H1 (cell line): ENCODE results near the gene CDH20. TPM values are rescaled to one million over a fixed set of nuclear protein-coding genes. Genes with fewer than 3 reads are reported as not detected.

Experiments used
- CTCF ChIA-PET: fragments of 300-600 bp; sonication (Branson Sonifier 250); formaldehyde crosslinking; loops from one replicate; lab custom pipeline; 2021; ENCODE audit not compliant: partially characterized antibody; lab: Charles Lee
- POLR2A ChIA-PET: fragments of 300-600 bp; sonication (Branson Sonifier 250); formaldehyde crosslinking; loops from one replicate; lab custom pipeline; 2021; ENCODE audit warnings: inconsistent platforms; ENCODE audit not compliant: partially characterized antibody; lab: Charles Lee
- DNase-seq, 2 experiments: peaks; one replicate each; pipeline versions ENCODE4 v3.0.0 to v3.0.0-alpha.2; 2010 to 2022; ENCODE audit warnings: low spot score in 2 of 2, low read depth in 1 of 2, mixed read lengths in 1 of 2
- FAIRE-seq: peaks from 2 replicates; lab custom pipeline; 2011; peaks lifted over from hg19 to GRCh38; lab: Jason Lieb, UNC
- H2AFZ ChIP-seq: 2 replicates; pipeline ENCODE4 v1.8.1; 2012; ENCODE audit warnings: low read length, inconsistent platforms
- H2AK5ac ChIP-seq: 2 replicates; pipeline ENCODE4 v1.6.1; 2013; ENCODE audit warnings: low read depth, low read length
- H2BK120ac ChIP-seq: replicated peaks from 2 replicates; pipeline ENCODE3; 2013; ENCODE audit warnings: low read depth, low read length, inconsistent platforms
- H2BK12ac ChIP-seq: 2 replicates; pipeline ENCODE4 v1.6.1; 2013; ENCODE audit warnings: low read depth, low read length
- H2BK15ac ChIP-seq: 2 replicates; pipeline ENCODE4 v1.6.1; 2013; ENCODE audit warnings: low read length
- H2BK20ac ChIP-seq: 2 replicates; pipeline ENCODE4 v1.6.1; 2013; ENCODE audit warnings: low read length
- H2BK5ac ChIP-seq: 2 replicates; pipeline ENCODE4 v1.6.1; 2013; ENCODE audit warnings: low read depth, low read length
- H3K14ac ChIP-seq: 2 replicates; pipeline ENCODE4 v1.6.1; 2013; ENCODE audit warnings: inconsistent platforms; ENCODE audit not compliant: insufficient read length
- H3K18ac ChIP-seq: 2 replicates; pipeline ENCODE4 v1.6.1; 2013; ENCODE audit warnings: low read length; ENCODE audit errors: extremely low read depth
- H3K23ac ChIP-seq: 2 replicates; pipeline ENCODE4 v1.6.1; 2013; ENCODE audit warnings: inconsistent platforms; ENCODE audit not compliant: insufficient read length
- H3K23me2 ChIP-seq: 2 replicates; pipeline ENCODE4 v1.6.1; 2013; ENCODE audit warnings: low read depth, low read length
- H3K27ac ChIP-seq: 2 replicates; pipeline ENCODE4 v1.6.1; 2011; ENCODE audit warnings: low read depth, low read length, inconsistent platforms
- H3K27me3 ChIP-seq, 4 experiments: replicated peaks in 1 of 4; 1 replicate in 1 of 4; 2 replicates in 3 of 4; pipeline versions ENCODE4 v1.6.1 to v1.8.1; 2011 to 2013; ENCODE audit warnings: low read length in 3 of 4, mild to moderate bottlenecking in 3 of 4, inconsistent platforms in 2 of 4, mixed read lengths in 2 of 4, moderate library complexity in 1 of 4; ENCODE audit not compliant: control insufficient read depth in 3 of 4, insufficient read depth in 3 of 4; ENCODE audit errors: extremely low read depth in 1 of 4
- H3K36me3 ChIP-seq, 4 experiments: 2 replicates each; pipeline versions ENCODE4 v1.6.1 to v1.8.1; 2011 to 2013; ENCODE audit warnings: mild to moderate bottlenecking in 4 of 4, low read length in 3 of 4, moderate library complexity in 2 of 4, control low read depth in 1 of 4, inconsistent platforms in 1 of 4; ENCODE audit not compliant: insufficient read depth in 4 of 4, control insufficient read depth in 2 of 4
- H3K4ac ChIP-seq: replicated peaks from 2 replicates; pipeline ENCODE3; 2013; ENCODE audit warnings: low read length, low read depth, mixed read lengths, inconsistent platforms; ENCODE audit not compliant: insufficient read length
- H3K4me1 ChIP-seq, 4 experiments: replicated peaks in 1 of 4; 1 replicate in 1 of 4; 2 replicates in 3 of 4; pipeline versions ENCODE4 v1.6.1 to v1.8.1; 2011 to 2013; ENCODE audit warnings: low read length in 3 of 4, inconsistent platforms in 2 of 4, mixed read lengths in 1 of 4; ENCODE audit not compliant: insufficient read depth in 4 of 4, control insufficient read depth in 3 of 4
- H3K4me2 ChIP-seq, 2 experiments: 2 replicates each; pipeline versions ENCODE4 v1.6.1 to v1.8.1; 2011 to 2013; ENCODE audit warnings: low read depth in 2 of 2, low read length in 2 of 2, control low read depth in 1 of 2, inconsistent platforms in 1 of 2, mild to moderate bottlenecking in 1 of 2; ENCODE audit not compliant: insufficient read depth in 1 of 2
- H3K4me3 ChIP-seq, 4 experiments: fragments of 200-600, 300-600 bp in 1 of 4; sonication (generic), shearing (Covaris generic), sonication (Bioruptor Twin) in 1 of 4; 2 replicates each; pipeline versions ENCODE4 v1.5.1 to v1.8.1; 2011 to 2016; ENCODE audit warnings: low read length in 4 of 4, low read depth in 3 of 4, control low read depth in 2 of 4, inconsistent platforms in 2 of 4, mild to moderate bottlenecking in 2 of 4, mixed read lengths in 1 of 4, moderate library complexity in 1 of 4; ENCODE audit not compliant: insufficient read depth in 2 of 4; ENCODE audit errors: extremely low read depth in 1 of 4
- H3K56ac ChIP-seq: replicated peaks from 2 replicates; pipeline ENCODE3; 2013; ENCODE audit warnings: low read depth, mild to moderate bottlenecking, mixed read lengths, low read length, inconsistent platforms; ENCODE audit not compliant: insufficient read length
- H3K79me1 ChIP-seq: 2 replicates; pipeline ENCODE4 v1.6.1; 2013; ENCODE audit warnings: low read depth, low read length, control low read depth
- H3K79me2 ChIP-seq, 2 experiments: 2 replicates each; pipeline versions ENCODE4 v1.6.1 to v1.8.1; 2012 to 2013; ENCODE audit warnings: low read length in 2 of 2, mild to moderate bottlenecking in 2 of 2, inconsistent platforms in 1 of 2; ENCODE audit not compliant: insufficient read depth in 2 of 2, control insufficient read depth in 1 of 2
- H3K9ac ChIP-seq, 4 experiments: replicated peaks in 1 of 4; 1 replicate in 1 of 4; 2 replicates in 3 of 4; pipeline versions ENCODE4 v1.6.1 to v1.8.1; 2011 to 2013; ENCODE audit warnings: low read depth in 3 of 4, low read length in 3 of 4, control low read depth in 2 of 4, mild to moderate bottlenecking in 2 of 4, moderate library complexity in 2 of 4, inconsistent platforms in 1 of 4; ENCODE audit errors: extremely low read depth in 1 of 4
- H3K9me3 ChIP-seq, 2 experiments: 2 replicates each; pipeline versions ENCODE4 v1.6.1 to v1.8.1; 2012 to 2013; ENCODE audit warnings: mild to moderate bottlenecking in 2 of 2, moderate library complexity in 2 of 2, control low read depth in 1 of 2, inconsistent platforms in 1 of 2, low read depth in 1 of 2, low read length in 1 of 2, mixed read lengths in 1 of 2; ENCODE audit not compliant: insufficient read depth in 2 of 2
- H4K20me1 ChIP-seq, 2 experiments: replicated peaks in 1 of 2; 2 replicates each; pipeline versions ENCODE3 to v1.8.1; 2011 to 2013; ENCODE audit warnings: inconsistent platforms in 2 of 2, low read length in 2 of 2, mild to moderate bottlenecking in 1 of 2; ENCODE audit not compliant: insufficient read depth in 2 of 2, control insufficient read depth in 1 of 2
- H4K5ac ChIP-seq: 2 replicates; pipeline ENCODE4 v1.6.1; 2013; ENCODE audit warnings: low read length, low read depth, mixed read lengths, inconsistent platforms; ENCODE audit not compliant: insufficient read length
- H4K8ac ChIP-seq: 2 replicates; pipeline ENCODE4 v1.8.0; 2013; ENCODE audit warnings: mild to moderate bottlenecking, moderate library complexity, low read length, inconsistent platforms; ENCODE audit not compliant: insufficient read depth; ENCODE audit errors: extremely low read depth
- H4K91ac ChIP-seq: replicated peaks from 2 replicates; pipeline ENCODE3; 2013; ENCODE audit warnings: low read length, mixed read lengths, inconsistent platforms; ENCODE audit not compliant: insufficient read length
- ZNF274 ChIP-seq: IDR thresholded peaks from 2 replicates; pipeline ENCODE4 v1.7.0; 2012; ENCODE audit warnings: low read length, borderline replicate concordance; ENCODE audit errors: extremely low read depth
- polyA plus RNA-seq, 7 experiments: library from polyadenylated mRNA; depleted of rRNA in 3 of 7; stranded (reverse) in 5 of 7; unstranded in 2 of 7; fragments of >200 nt in 5 of 7; fragments of 200-250 nt in 2 of 7; gene quantifications; 1 replicate in 5 of 7; 2 replicates in 1 of 7; 4 replicates in 1 of 7; pipeline versions ENCODE4 v1.2.1 to v1.2.3, GENCODE V29; 2011 to 2013; ENCODE audit warnings: missing spikeins in 2 of 7, mixed read lengths in 2 of 7
- total RNA-seq: library from RNA; stranded (reverse); fragmentation: NEBNext Ultra II Directional; extraction: Animal tissue kit (Norgen Biotek cat#: 25700); gene quantifications from 2 replicates; pipeline ENCODE4 v1.2.1, GENCODE V29; 2021

Gene CDH20
- total and polyA plus RNA-seq, 2 of the 8 experiments (the other 6 are each of a cell fraction or from before 2014, with no cell fraction given) = 0.07 to 0.12 TPM

DNA sequence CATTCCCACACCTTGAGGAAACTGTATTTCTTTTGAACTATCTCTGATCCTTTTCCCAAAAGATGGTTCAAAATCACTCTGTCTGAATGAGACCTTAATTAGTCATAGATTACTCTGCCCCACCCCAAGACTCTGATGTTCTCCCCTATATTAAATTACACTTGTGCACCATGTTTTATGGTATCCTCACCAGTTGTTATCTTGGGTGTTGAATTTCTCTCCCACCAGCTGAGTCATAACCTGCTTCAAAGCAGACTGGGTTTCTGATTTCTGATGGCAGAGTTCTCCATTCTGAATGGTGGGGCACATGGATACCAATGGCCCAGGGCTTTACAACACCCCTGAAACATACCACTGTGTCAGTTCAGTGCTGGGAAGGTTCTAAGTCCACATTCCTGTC lies 15.0 kb downstream of the CDH20 start:
- ChIA-PET CTCF (interaction anchor here (1.3 kb wide), 1 partner anchor 155 kb away, joined by 4 read pairs; no protein-coding TSS in a partner anchor), POLR2A (interaction anchor here (0.6 kb wide), 1 partner anchor 17 kb away, joined by 4 read pairs; no protein-coding TSS in a partner anchor)
- Histone ChIP-seq H4K8ac (no peak overlapping the region), H3K23me2 (no peaks in the 10 kb centered on the region), H3K9ac (no peak overlapping the region), H2AK5ac (no peak overlapping the region), H3K14ac (no peak overlapping the region), H2BK12ac (no peak overlapping the region), H2BK20ac (no peak overlapping the region), H3K4me2 (no peak overlapping the region), H3K18ac (no peak overlapping the region), H4K5ac (no peak overlapping the region), H4K20me1 (no peaks in the 10 kb centered on the region), H3K4me3 (no peak overlapping the region), H3K27ac (no peak overlapping the region), H3K4ac (no peak overlapping the region), H2AFZ (0 out of 2 replicates have a peak overlapping the region, but pooled peaks have one; percentile 31), H2BK5ac (no peak overlapping the region), H2BK120ac (no peak overlapping the region), H3K79me1 (no peaks in the 10 kb centered on the region), H3K9me3 (no peaks in the 10 kb centered on the region), H3K27me3 (no peaks in the 10 kb centered on the region), H3K23ac (no peak overlapping the region), H3K56ac (no peak overlapping the region), H4K91ac (no peak overlapping the region), H3K4me1 (no peaks in the 10 kb centered on the region), H3K79me2 (no peaks in the 10 kb centered on the region), H2BK15ac (no peak overlapping the region), H3K36me3 (no peaks in the 10 kb centered on the region)
- DNase-seq = no peak
- FAIRE-seq = no peak
- no peak for TF ChIP-seq ZNF274
